ENCODE measurements around the gene KAZALD1.

KAZALD1 gene

DNA sequence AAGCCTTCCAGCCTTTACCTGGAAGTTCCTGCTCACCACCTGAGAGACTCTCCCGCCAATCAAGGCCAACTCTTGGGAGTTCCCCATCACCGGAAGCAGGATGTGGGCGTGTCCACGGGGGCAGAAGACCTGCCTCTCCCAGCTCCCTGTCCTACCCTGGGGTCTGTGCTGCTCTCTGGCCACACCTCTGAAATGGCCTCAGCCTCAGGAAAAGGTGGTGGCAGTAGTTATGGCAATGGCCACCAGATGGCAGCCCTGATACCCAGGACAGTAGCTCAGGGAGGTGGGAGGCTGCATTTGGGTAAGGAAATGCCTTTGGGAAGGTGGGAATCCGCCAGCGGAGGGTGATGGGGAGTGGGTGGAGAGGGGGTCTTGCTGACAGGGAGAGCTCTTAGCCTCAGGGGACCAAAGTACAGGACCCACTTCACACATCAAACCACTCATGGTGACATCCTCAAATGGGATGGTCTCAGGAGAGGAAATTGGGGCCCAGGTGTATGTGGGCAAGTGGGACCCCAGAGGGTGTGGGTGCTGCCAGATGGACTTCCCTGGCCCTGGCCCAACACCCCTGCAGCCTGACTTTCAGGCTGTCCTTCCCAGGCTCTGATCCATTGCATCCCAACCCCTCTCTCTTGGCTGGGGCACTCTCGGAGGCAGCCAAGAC lies 33.9 kb downstream of the KAZALD1 start:
- DNase-seq: peak; percentile 17 to 69 (median 56)

DNA sequence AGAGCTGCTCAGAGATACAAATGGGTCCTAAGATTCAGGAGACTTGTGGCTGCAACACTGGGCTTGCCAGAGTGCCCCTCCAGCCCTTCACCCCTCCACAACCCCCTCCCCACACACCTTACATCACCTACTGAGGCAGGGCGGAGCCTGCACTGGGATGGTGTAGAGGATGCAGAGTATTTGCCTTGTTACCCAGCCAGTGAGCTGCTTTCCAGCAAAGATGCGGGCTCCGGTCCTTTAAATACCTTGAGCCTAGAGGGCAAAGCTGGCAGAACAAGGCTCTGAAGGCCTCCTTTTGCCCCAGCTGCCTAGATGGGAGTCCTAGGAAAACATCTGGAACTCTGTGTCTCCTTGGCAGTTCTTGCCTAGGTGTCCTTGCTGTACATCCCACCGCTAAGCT lies 34.6 kb downstream of the KAZALD1 start:
- no peak for DNase-seq

DNA sequence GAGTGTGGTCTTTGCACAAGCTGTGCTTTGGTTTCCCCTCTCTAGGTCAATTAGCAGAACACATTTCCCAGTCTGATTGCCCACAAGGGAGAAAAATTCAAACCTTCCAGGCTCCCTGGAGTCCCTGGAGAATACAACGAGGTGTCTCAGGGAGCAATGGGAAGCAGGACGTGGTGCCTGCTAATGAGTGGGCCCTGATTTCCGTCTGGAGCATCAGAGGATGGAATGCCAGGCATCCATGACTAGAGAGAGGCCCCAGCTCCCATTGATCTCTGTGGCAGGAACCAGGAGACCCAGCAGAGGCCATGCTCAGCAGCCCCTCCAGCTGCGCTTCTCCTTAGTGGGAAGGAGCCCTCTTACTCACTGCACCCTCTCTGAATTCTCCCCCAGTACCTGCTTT lies 36.1 kb downstream of the KAZALD1 start:
- DNase-seq: no peak

DNA sequence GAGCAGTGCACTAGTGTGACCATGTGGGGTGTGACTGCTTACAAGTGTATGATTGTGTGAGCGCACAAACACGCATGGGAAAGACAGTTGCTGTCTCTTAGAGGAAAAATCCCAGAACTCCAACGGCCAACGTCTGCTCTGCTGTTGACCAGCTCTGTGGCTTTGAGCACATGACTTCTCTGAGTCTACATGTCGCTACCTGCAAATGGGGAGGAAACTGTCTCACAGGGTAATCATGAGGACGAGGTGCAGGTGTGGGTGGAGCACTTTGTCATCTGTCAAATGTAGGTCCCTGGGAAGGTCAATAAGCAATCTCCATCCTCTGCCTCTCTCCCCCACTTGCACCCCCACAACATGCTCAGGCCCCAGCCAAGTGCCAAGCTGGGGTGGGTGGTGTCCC lies 38.1 kb downstream of the KAZALD1 start:
- DNase-seq: no peak

DNA sequence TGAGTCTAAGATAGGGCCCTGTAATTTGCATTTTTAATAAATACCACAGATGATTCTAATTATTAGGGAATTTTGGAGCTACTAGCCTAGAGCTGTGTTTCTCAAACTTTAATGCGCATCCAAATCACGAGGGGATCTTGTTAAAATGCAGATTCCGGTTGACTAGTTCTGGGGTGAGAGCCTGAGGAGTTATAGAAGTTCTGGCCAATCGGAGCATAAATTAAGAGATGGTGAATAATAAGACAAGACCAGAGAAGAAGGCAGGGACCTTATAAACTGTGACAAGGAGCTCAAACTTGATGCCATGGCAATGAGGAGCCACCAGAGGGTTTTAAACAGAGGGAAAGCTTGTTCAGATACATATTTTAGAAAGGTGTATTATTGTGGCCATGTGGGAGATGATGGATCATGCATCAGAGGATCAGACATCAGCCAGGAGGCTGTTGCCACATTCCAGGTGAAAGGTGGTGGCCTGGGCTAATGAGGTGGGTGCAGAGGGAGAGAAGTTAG lies 39.6 kb downstream of the KAZALD1 start:
- no peak for DNase-seq

DNA sequence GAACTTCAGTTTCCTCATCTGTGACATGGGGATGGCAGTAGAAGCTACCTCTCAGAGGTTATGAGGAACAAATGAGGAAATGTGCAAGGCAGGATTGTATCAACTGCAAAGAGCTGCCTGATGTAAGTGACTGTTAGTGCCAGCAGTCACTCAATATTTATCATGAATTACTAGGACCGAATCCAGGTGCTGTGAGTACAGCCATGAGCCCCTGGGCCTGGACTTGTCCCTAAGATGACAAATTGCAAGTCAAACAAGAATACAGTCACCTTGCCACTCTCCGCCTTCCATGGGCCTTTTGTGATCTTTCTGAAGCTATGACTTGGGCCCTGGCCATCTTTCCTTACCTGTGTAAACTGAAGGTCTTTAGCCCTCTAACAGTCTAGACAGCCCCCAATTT lies 41.6 kb downstream of the KAZALD1 start:
- DNase-seq: no peak

DNA sequence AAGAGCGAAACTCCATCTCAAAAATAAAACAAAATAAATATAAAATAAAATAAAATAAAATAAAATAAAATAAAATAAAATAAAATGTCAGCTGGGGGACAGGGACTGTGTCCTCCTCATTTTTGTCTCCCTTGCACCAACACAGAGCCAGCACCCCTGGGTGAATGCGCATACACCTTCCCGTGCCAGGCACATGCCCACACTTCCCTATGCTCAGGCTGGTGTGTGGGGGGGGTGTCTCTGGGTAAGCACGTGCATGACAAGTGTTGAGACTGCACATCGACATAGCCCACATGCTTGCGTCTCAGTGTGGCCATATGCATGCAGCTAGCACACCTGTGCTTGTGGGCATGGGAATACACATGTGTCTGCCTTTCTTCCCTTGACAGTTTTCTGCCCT lies 44.6 kb downstream of the KAZALD1 start:
- DNase-seq: no peak

DNA sequence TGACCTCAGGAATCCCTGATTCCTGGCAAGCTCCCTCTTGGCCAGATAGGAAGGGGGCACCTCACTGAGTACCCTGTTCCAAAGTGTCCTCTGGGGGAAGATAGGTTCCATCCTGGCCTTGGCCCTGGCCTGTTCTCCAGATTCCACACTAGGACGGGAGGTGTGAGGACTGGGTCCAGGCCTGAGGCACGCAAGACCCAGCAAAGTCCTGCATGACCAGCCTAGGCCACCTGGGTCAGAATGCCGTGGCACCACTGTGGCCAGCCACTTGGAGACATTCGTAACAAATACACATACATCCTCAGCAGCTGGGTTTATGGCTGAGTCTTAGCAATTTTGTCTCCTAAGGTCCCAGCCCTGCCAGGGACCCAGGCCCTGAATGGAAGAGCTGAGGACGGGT lies 46.0 kb downstream of the KAZALD1 start:
- no peak for DNase-seq

DNA sequence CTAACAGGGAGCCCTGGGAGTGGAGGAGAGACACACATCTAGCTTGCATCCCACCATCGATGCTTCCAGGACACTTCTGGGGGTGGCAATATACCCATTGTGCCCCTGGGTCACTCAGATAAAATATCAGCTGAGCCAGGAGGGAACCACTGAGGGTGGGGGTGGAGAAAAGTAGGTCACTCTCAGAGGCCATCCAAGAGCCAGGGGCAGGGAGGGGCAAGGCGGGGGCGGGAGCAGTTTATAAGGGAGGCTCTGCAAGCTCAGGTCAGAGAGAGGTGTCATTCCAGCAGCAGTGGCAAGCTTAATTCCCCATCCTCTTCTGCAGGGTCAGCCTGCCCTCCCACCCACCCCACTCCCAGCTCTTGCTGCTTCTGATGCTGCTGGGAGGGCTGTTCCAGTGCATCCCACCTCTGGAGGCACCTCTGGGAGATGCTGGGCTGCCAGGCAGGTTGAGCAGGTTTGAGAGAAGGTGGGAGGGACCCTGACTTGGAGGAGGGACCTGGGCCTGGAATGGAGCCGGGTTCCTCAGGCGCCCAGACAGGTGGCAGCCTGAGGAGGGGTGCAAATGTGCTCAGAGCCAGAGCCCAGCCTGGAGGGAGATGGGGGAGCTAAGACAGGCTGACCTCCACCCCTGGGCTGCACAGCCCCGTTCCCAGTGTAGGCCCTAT lies 49.2 kb downstream of the KAZALD1 start:
- no peak for DNase-seq

DNA sequence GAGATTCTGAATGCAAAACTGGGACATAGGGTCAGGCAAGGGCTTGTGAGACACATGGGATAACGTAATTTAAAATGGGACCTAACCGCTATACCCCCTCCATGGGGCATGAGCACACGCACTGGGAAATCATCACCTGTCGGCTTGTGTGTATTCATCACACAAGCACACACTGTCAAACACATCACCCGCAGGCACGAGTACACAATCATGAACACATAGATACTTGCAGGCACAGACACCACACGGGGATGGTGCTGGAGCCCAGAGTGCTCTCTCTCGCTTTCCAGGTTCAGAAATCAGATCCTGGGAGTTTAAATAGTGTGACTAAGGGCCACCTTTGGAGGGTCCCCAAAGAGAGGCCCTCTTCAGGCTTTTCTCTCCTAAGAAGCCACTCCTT lies 49.8 kb downstream of the KAZALD1 start:
- no peak for DNase-seq

DNA sequence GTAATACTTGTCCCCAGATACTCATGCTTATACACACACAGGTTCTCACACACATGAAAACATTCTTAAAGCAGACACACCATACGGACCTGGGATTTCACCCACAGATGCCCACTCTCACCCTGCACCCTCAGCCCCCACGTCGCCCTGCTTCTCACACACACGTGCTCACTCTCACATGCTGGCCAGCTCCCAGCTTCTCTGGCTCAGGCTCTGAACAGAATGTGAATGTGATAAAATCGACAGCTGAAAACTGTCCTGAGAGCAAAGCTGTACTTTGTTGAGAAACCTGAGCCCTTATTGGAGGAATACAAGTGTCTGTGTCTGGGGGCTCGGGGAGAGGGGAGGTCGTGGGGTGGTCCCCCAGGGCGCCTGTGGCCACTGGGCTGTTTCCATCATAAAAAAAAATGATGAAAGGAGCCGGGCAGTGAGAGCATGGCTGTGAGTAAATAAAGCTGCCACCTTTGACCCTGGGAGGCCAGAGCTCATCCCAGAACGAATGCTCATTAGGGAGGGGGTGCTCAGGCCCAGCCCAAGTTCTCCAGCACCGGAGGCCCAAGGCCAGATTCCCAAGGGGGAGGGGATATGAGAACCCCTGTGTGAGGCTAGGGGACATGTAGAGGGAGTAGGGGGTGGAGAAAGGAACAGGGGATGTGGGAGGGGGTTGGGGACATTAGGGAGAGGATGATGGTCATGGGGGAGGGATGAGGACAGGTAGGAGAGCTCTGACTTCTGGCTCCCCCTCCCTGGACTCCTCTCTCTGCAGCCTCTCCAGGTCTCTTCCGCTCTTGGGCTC lies 51.2 kb downstream of the KAZALD1 start:
- no peak for DNase-seq

DNA sequence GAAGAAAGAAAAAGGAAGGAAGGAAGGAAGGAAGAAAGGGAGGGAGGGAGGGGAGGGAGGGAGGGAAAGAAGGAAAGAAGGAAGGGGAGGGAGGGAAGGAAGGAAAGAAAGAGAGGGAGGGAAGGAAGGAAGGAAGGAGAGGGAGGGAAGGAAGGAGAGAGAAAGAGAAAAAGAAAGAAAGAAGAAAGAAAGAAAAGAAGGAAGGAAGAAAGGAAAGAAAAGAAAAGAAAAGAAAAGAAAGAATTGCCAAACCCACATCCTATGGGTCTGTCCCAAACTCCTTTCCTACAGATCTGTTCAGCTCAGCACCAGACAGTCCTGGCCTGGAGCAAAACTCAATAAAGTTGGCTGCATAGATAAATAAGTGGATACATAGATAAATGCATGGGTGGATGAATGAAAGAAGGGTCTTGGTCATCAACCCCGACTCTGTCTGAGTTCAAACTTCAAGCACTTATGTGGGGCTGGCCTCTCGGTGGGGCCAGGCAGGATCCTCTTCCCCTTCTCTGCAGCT lies 52.2 kb downstream of the KAZALD1 start:
- DNase-seq: no peak

DNA sequence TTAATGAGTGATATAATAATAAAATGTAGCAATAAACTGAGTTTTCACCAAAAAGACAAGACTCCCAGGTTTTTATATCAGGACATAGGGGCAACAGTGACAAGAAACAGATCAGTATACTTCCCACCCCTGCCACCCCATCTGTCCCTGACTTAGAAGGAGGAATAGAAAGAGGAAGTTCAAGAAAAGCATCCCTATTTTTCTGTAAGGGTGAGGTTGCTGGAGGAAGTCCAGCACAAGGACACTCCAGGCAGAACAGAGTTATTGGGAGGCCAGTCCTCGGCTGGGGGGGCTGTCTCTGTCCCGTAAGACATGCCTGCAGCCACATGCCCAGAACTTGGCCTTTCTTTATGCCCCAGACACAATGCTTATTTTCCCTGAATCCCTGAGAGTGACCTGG lies 52.9 kb downstream of the KAZALD1 start:
- DNase-seq: no peak
